Esophagus squamous epithelium (tissue), 4 donors: ENCODE data around the gene VRK3.
"Not testable (repeated sequence)": the region's sequence is repeated elsewhere in the genome, so short reads cannot be mapped to it uniquely, and the experiment has no call there.

Source experiments
- POLR2A ChIP-seq, 4 donors: fragments of 450-650 bp; IDR thresholded peaks; one replicate each; pipeline ENCODE4 v1.6.1; 2017; ENCODE audit warnings: antibody characterized with exemption in 4 of 4, mild to moderate bottlenecking in 4 of 4, moderate library complexity in 3 of 4
- TF ChIP-seq, protein P1 (sequence below), 6 experiments: fragments of 450-650 bp in 4 of 6; fragments of 200-600 bp in 2 of 6; sonication (generic) in 2 of 6; IDR thresholded peaks; one replicate each; pipeline ENCODE4 v1.5.1; 2016 to 2019; ENCODE audit warnings: antibody characterized with exemption in 6 of 6, mild to moderate bottlenecking in 4 of 6, moderate library complexity in 4 of 6

DNA sequence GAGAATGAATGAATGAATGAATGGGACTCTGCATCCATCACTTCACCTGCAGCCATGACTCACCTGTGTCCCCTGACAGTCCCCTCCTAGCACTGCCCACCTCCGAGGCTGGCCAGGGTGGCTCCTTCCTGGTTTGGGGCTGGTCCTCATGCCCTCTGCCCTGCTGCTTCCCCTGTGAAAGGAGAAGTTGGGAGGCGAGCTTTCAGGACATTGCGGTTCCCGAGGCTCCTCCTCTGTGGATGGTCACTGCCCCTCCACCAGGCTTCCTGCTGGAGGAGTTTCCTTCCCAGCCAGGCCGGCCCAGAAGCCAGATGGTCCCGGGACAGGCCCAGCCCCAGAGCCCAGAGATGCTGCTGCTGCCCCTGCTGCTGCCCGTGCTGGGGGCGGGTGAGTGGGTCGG, 55.8 kb downstream of the VRK3 start:
- not testable (repeated sequence) for TF ChIP-seq POLR2A (IDR thresholded peaks at IDR 0.05)
- TF ChIP-seq, protein P1, sequence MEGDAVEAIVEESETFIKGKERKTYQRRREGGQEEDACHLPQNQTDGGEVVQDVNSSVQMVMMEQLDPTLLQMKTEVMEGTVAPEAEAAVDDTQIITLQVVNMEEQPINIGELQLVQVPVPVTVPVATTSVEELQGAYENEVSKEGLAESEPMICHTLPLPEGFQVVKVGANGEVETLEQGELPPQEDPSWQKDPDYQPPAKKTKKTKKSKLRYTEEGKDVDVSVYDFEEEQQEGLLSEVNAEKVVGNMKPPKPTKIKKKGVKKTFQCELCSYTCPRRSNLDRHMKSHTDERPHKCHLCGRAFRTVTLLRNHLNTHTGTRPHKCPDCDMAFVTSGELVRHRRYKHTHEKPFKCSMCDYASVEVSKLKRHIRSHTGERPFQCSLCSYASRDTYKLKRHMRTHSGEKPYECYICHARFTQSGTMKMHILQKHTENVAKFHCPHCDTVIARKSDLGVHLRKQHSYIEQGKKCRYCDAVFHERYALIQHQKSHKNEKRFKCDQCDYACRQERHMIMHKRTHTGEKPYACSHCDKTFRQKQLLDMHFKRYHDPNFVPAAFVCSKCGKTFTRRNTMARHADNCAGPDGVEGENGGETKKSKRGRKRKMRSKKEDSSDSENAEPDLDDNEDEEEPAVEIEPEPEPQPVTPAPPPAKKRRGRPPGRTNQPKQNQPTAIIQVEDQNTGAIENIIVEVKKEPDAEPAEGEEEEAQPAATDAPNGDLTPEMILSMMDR (IDR thresholded peaks at IDR 0.05) = not testable (repeated sequence)
